Endodermal cell (in vitro differentiated cells): ENCODE measurements around the gene SEC14L3. TPM values are rescaled to one million over a fixed set of nuclear protein-coding genes. Genes with fewer than 3 reads are reported as not detected.

ENCODE experiments used
- DNase-seq: peaks from one replicate; pipeline ENCODE4 v3.0.0-alpha.2; 2017
- H3K27ac ChIP-seq: 2 replicates; pipeline ENCODE4 v1.5.1; 2013; ENCODE audit warnings: mild to moderate bottlenecking, low read depth, low read length, moderate library complexity
- H3K27me3 ChIP-seq: 2 replicates; pipeline ENCODE4 v1.6.1; 2013; ENCODE audit warnings: mild to moderate bottlenecking, low read length, moderate library complexity; ENCODE audit not compliant: insufficient read depth, control insufficient read depth, poor library complexity, severe bottlenecking
- H3K36me3 ChIP-seq: 2 replicates; pipeline ENCODE4 v1.7.0; 2013; ENCODE audit warnings: mild to moderate bottlenecking, low read length, moderate library complexity; ENCODE audit not compliant: control insufficient read depth, insufficient read depth
- H3K4me1 ChIP-seq: one replicate; pipeline ENCODE4 v1.7.0; 2013; ENCODE audit warnings: low read length; ENCODE audit not compliant: control insufficient read depth, insufficient read depth
- H3K4me3 ChIP-seq: 2 replicates; pipeline ENCODE4 v1.5.1; 2013; ENCODE audit warnings: mild to moderate bottlenecking, low read length, moderate library complexity
- H3K9ac ChIP-seq: 2 replicates; pipeline ENCODE4 v1.6.1; 2013; ENCODE audit warnings: mild to moderate bottlenecking, low read length, moderate library complexity; ENCODE audit not compliant: poor library complexity, severe bottlenecking; ENCODE audit errors: extremely low read depth
- H3K9me3 ChIP-seq: 2 replicates; pipeline ENCODE4 v1.6.1; 2013; ENCODE audit warnings: mild to moderate bottlenecking, low read length, moderate library complexity; ENCODE audit not compliant: control insufficient read depth
- H3K27ac Mint-ChIP-seq: 2 replicates; pipeline ENCODE4 v1.8.0; 2020; ENCODE audit warnings: mixed read lengths
- H3K27me3 Mint-ChIP-seq: 2 replicates; pipeline ENCODE4 v1.8.0; 2021; ENCODE audit warnings: mild to moderate bottlenecking, mixed read lengths; ENCODE audit not compliant: insufficient read depth
- H3K36me3 Mint-ChIP-seq: 2 replicates; pipeline ENCODE4 v1.8.0; 2020; ENCODE audit warnings: low read depth, mixed read lengths
- H3K4me1 Mint-ChIP-seq: 2 replicates; pipeline ENCODE4 v1.8.0; 2020; ENCODE audit warnings: mixed read lengths
- H3K4me3 Mint-ChIP-seq: 2 replicates; pipeline ENCODE4 v1.8.0; 2020; ENCODE audit warnings: mild to moderate bottlenecking, moderate library complexity, mixed read lengths
- H3K9me3 Mint-ChIP-seq: 2 replicates; pipeline ENCODE4 v1.8.0; 2020; ENCODE audit warnings: mild to moderate bottlenecking, mixed read lengths
- CTCF ChIP-seq: fragments of 200-600 bp; sonication (generic); conservative IDR thresholded peaks from 2 replicates; pipeline ENCODE4 v1.5.0; 2021; ENCODE audit warnings: antibody characterized with exemption, mild to moderate bottlenecking
- WGBS, 2 experiments: methylation state at CpG; one replicate each; pipeline versions ENCODE4 v1.1.5 to v1.1.7; 2013; ENCODE audit warnings: missing lambda C conversion rate in 2 of 2, mixed read lengths in 1 of 2; ENCODE audit not compliant: insufficient coverage in 1 of 2, insufficient read length in 1 of 2; 5-methylcytosine and 5-hydroxymethylcytosine counted together
- total RNA-seq, 2 donors: library from RNA; stranded (reverse); fragmentation: NEBNext Ultra II Directional in 1 of 2; extraction: Animal tissue kit (Norgen Biotek cat#: 25700) in 1 of 2; gene quantifications; 2 replicates in 1 of 2; 3 replicates in 1 of 2; pipeline ENCODE4 v1.2.1, GENCODE V29; 2021

SEC14L3 gene
- total RNA-seq, 2 donors from 2014 or later: not detected

GRCh38 chr22:30421695-30422480, 49.9 kb downstream of the SEC14L3 start:
- no peak for DNase-seq
- Mint-ChIP-seq H3K4me3 (peak overlapping the region; percentile 79), H3K9me3 (no peaks in the 10 kb centered on the region), H3K27me3 (no peaks in the 10 kb centered on the region), H3K27ac (peak overlapping the region; percentile 97), H3K4me1 (peaks cover 34% of the 10 kb centered on the region), H3K36me3 (peaks cover 31% of the 10 kb centered on the region)
- Histone ChIP-seq H3K9me3 (no peaks in the 10 kb centered on the region), H3K9ac (peak overlapping the region; percentile 7), H3K27me3 (no peaks in the 10 kb centered on the region), H3K4me3 (peak overlapping the region; percentile 85), H3K27ac (peak overlapping the region; percentile 95), H3K4me1 (peaks cover 19% of the 10 kb centered on the region), H3K36me3 (peaks cover 26% of the 10 kb centered on the region)
- TF ChIP-seq CTCF: no peak
- WGBS, 2 experiments: 76 to 78% methylated on average over 4 to 7 of the region's 8 CpGs

GRCh38 chr22:30420347-30421125, 51.3 kb downstream of the SEC14L3 start:
- Mint-ChIP-seq H3K4me1 (peaks cover 29% of the 10 kb centered on the region), H3K4me3 (no peak overlapping the region), H3K27ac (peak overlapping the region; percentile 19), H3K36me3 (peaks cover 43% of the 10 kb centered on the region), H3K9me3 (no peaks in the 10 kb centered on the region), H3K27me3 (no peaks in the 10 kb centered on the region)
- Histone ChIP-seq H3K4me3 (no peak overlapping the region), H3K9ac (no peak overlapping the region), H3K4me1 (peaks cover 19% of the 10 kb centered on the region), H3K9me3 (no peaks in the 10 kb centered on the region), H3K27me3 (no peaks in the 10 kb centered on the region), H3K27ac (no peak overlapping the region), H3K36me3 (peaks cover 38% of the 10 kb centered on the region)
- 88% methylated on average over 3 to 6 of the region's 6 CpGs for WGBS, 2 experiments
- DNase-seq: no peak
- TF ChIP-seq CTCF: no peak

- Mint-ChIP-seq H3K27ac (no peak overlapping the region), H3K36me3 (peaks cover 60% of the 10 kb centered on the region), H3K4me1 (peaks cover 15% of the 10 kb centered on the region), H3K9me3 (no peaks in the 10 kb centered on the region), H3K4me3 (no peak overlapping the region), H3K27me3 (no peaks in the 10 kb centered on the region)
- H3K27ac ChIP-seq: no peak overlapping the region
- H3K36me3 ChIP-seq: peaks cover 66% of the 10 kb centered on the region
- no peak overlapping the region for H3K4me3 ChIP-seq
- peaks cover 8% of the 10 kb centered on the region for H3K4me1 ChIP-seq
- no peaks in the 10 kb centered on the region for H3K27me3 ChIP-seq
- DNase-seq: no peak
- no peaks in the 10 kb centered on the region for H3K9me3 ChIP-seq
- WGBS, 2 experiments: 87% methylated on average over 1 of the region's 1 CpG; no CpG with 5 or more reads in 1 of the 2 experiments
- TF ChIP-seq CTCF: no peak
- no peak overlapping the region for H3K9ac ChIP-seq
Observed at GRCh38 chr22:30416837-30417236, 55.0 kb downstream of the SEC14L3 start.
